Measurements from ENCODE around the gene MMS22L. TPM values are rescaled to one million over a fixed set of nuclear protein-coding genes. Genes with fewer than 3 reads are reported as not detected.

The MMS22L gene
- total RNA-seq, 1 donor from 2014 or later = 37.5 TPM

GRCh38 chr6:97189767-97190166 lies 93.2 kb downstream of the MMS22L start:
- DNase-seq (ENCODE audit: low read depth, low spot score) = no peak
- Mint-ChIP-seq H3K4me3 (no peak overlapping the region), H3K9me3 (no peaks in the 10 kb centered on the region), H3K27ac (ENCODE audit: unreplicated experiment) (no peak overlapping the region), H3K36me3 (ENCODE audit: low read depth) (peaks cover 5% of the 10 kb centered on the region), H3K27me3 (ENCODE audit: low read depth) (no peaks in the 10 kb centered on the region), H3K4me1 (no peaks in the 10 kb centered on the region)
- no peak for TF ChIP-seq CTCF (conservative IDR thresholded peaks at IDR 0.05)

DNA sequence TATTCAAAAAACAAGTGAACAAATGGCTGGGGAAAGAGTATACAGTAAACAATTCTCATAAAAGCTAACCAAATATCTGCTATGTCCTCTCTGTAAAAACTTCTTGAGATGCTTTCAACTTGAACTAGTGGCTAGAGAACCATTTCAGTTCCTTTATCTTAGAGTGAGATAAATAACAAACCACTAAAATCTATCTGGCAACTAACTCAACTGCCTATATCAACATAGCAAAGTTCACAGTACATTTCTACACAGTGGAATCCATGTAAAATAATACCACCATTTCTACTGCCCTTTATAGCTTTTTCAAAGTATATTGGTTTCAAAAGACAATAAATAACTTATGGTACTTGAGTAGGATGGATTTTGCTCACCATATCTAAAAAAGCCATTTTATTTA lies 95.1 kb downstream of the MMS22L start:
- H3K36me3 Mint-ChIP-seq (ENCODE audit: low read depth) = no peaks in the 10 kb centered on the region
- no peak for DNase-seq (ENCODE audit: low read depth, low spot score)
- no peaks in the 10 kb centered on the region for H3K27me3 Mint-ChIP-seq (ENCODE audit: low read depth)
- H3K27ac Mint-ChIP-seq (ENCODE audit: unreplicated experiment) = no peak overlapping the region
- no peaks in the 10 kb centered on the region for H3K4me1 Mint-ChIP-seq
- no peaks in the 10 kb centered on the region for H3K9me3 Mint-ChIP-seq
- no peak for TF ChIP-seq CTCF (conservative IDR thresholded peaks at IDR 0.05)
- H3K4me3 Mint-ChIP-seq = no peak overlapping the region

DNA sequence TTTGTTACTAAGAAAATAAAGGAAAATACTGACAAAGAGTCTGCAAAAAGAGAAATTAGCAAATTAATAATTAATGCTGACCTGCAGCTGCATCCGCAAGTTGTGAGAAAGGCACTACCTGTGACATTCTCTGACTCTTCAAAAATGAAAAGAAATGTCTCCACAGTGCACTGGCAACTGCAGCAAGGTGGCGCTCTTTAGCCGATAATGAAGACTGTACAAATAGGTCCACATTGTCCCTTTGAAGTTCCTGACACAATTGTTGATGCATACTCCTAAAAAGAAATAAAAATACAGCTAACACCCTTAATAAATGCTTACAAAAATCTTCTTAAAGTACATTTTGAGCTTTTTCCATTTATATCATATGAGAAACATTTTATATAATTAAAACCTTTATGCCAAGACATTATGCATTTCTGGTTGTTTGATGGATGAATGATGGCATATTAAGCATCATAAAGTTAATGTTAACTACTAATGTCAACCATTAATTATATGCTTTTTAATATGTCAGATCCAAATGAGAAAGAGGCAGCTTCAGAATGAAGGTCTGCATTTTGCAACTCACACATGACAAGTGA lies 96.5 kb downstream of the MMS22L start:
- no peaks in the 10 kb centered on the region for H3K36me3 Mint-ChIP-seq (ENCODE audit: low read depth)
- no peak overlapping the region for H3K27ac Mint-ChIP-seq (ENCODE audit: unreplicated experiment)
- no peaks in the 10 kb centered on the region for H3K4me1 Mint-ChIP-seq
- no peak overlapping the region for H3K4me3 Mint-ChIP-seq
- DNase-seq (ENCODE audit: low read depth, low spot score) = peak; percentile 68
- H3K9me3 Mint-ChIP-seq = no peaks in the 10 kb centered on the region
- TF ChIP-seq CTCF (conservative IDR thresholded peaks at IDR 0.05) = peak; percentile 94
- H3K27me3 Mint-ChIP-seq (ENCODE audit: low read depth) = no peaks in the 10 kb centered on the region

DNA sequence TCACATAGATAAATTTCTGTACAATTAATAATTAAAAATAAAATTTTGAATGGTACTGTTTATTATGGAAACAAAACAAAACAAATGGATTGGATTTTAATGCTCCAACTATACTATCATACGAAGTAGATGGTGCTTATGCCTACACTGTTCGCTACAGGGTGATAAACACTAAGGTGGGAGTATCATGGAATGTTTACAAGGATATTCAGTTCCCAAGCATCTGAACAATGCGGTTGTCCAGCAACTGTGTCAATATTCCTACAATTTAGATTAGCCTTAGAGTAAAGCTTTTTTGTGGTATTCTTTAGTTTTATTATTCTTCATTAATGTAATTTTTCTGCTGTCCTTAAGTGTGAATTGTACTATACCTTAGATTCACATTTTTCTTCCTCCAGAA lies 105.1 kb downstream of the MMS22L start:
- no peak overlapping the region for H3K27ac Mint-ChIP-seq (ENCODE audit: unreplicated experiment)
- peaks cover 2% of the 10 kb centered on the region for H3K9me3 Mint-ChIP-seq
- H3K4me1 Mint-ChIP-seq = peaks cover 3% of the 10 kb centered on the region
- H3K36me3 Mint-ChIP-seq (ENCODE audit: low read depth) = peaks cover 23% of the 10 kb centered on the region
- no peak overlapping the region for H3K4me3 Mint-ChIP-seq
- no peak for DNase-seq (ENCODE audit: low read depth, low spot score)
- no peaks in the 10 kb centered on the region for H3K27me3 Mint-ChIP-seq (ENCODE audit: low read depth)
- TF ChIP-seq CTCF (conservative IDR thresholded peaks at IDR 0.05) = no peak

DNA sequence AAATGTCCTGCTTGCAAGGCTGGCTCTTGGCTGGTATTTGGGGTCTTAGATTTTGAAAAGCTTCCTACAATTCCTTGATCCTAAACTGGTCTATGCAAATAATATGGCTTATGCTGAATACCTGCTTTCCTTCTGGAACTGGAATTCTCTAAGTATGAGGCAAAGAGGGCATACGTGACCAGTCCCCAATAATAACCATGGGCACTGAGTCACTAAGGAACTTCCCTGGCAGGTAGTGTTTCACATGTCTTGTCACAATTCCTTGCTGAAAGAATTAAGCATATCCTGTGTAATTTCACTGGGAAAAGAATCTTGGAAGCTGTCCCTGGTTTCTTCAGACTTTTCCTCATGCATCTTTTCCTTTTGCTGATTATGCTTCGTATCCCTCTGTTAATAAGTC lies 106.5 kb downstream of the MMS22L start:
- no peaks in the 10 kb centered on the region for H3K27me3 Mint-ChIP-seq (ENCODE audit: low read depth)
- H3K36me3 Mint-ChIP-seq (ENCODE audit: low read depth) = peaks cover 25% of the 10 kb centered on the region
- H3K4me3 Mint-ChIP-seq = no peak overlapping the region
- H3K4me1 Mint-ChIP-seq = peaks cover 3% of the 10 kb centered on the region
- no peak for TF ChIP-seq CTCF (conservative IDR thresholded peaks at IDR 0.05)
- peaks cover 2% of the 10 kb centered on the region for H3K9me3 Mint-ChIP-seq
- no peak overlapping the region for H3K27ac Mint-ChIP-seq (ENCODE audit: unreplicated experiment)
- DNase-seq (ENCODE audit: low read depth, low spot score) = no peak

All from neural crest cell (in vitro differentiated cells).